Glutamatergic neuron (in vitro differentiated cells): Measurements from ENCODE around the gene TRPV5. TPM values are rescaled to one million over a fixed set of nuclear protein-coding genes. Genes with fewer than 3 reads are reported as not detected.

Experiments
- DNase-seq: peaks from one replicate; pipeline ENCODE4 v3.0.0; 2022
- H3K27ac Mint-ChIP-seq: one replicate; pipeline ENCODE4 v1.8.0; 2020; ENCODE audit warnings: mild to moderate bottlenecking, mixed read lengths, inconsistent platforms; ENCODE audit not compliant: unreplicated experiment
- H3K27me3 Mint-ChIP-seq: one replicate; pipeline ENCODE4 v1.8.0; 2020; ENCODE audit warnings: mild to moderate bottlenecking, moderate library complexity, mixed read lengths, inconsistent platforms; ENCODE audit not compliant: unreplicated experiment
- H3K36me3 Mint-ChIP-seq: one replicate; pipeline ENCODE4 v1.8.0; 2020; ENCODE audit warnings: mild to moderate bottlenecking, mixed read lengths, inconsistent platforms; ENCODE audit not compliant: unreplicated experiment
- H3K4me1 Mint-ChIP-seq: one replicate; pipeline ENCODE4 v1.8.0; 2020; ENCODE audit warnings: mild to moderate bottlenecking, low read depth, mixed read lengths, inconsistent platforms; ENCODE audit not compliant: unreplicated experiment
- H3K4me3 Mint-ChIP-seq: one replicate; pipeline ENCODE4 v1.8.0; 2020; ENCODE audit warnings: mild to moderate bottlenecking, mixed read lengths, inconsistent platforms; ENCODE audit not compliant: unreplicated experiment
- H3K9me3 Mint-ChIP-seq: one replicate; pipeline ENCODE4 v1.8.0; 2020; ENCODE audit warnings: mild to moderate bottlenecking, moderate library complexity, mixed read lengths, inconsistent platforms; ENCODE audit not compliant: unreplicated experiment
- total RNA-seq: library from RNA; stranded (reverse); fragmentation: NEBNext Ultra II Directional; extraction: Animal tissue kit (Norgen Biotek cat#: 25700); gene quantifications from one replicate; pipeline ENCODE4 v1.2.1, GENCODE V29; 2021; ENCODE audit not compliant: unreplicated experiment
- TF ChIP-seq, protein P1 (sequence below): fragments of 200-600 bp; sonication (generic); IDR thresholded peaks from one replicate; pipeline ENCODE4 v1.5.0; 2021; ENCODE audit not compliant: partially characterized antibody, unreplicated experiment

Gene TRPV5
- total RNA-seq, 1 donor from 2014 or later, result 0.15 TPM

DNA sequence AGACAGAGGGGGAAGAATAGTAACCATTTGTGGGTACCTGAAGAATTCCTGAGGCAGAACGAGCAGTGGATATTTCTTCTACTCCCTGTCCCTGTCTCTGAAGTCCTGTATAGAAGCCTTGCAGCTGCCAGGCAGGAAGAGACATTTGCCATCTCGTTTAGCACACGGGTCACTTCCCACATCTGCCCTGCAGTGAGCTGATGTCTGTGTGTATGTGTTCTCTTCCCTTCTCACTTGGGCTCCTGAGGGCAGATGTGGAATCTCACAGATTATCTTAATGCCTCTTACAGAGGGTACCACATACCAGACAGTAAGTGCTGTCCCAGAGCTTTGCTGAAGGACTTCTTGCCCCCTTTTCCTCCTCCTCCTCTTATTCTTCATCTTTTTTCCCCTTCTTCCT lies 33.9 kb downstream of the TRPV5 start:
- no peak for DNase-seq
- no peak overlapping the region for H3K27ac Mint-ChIP-seq
- peaks cover 2% of the 10 kb centered on the region for H3K27me3 Mint-ChIP-seq
- no peak overlapping the region for H3K4me3 Mint-ChIP-seq
- no peaks in the 10 kb centered on the region for H3K9me3 Mint-ChIP-seq
- TF ChIP-seq, protein P1, sequence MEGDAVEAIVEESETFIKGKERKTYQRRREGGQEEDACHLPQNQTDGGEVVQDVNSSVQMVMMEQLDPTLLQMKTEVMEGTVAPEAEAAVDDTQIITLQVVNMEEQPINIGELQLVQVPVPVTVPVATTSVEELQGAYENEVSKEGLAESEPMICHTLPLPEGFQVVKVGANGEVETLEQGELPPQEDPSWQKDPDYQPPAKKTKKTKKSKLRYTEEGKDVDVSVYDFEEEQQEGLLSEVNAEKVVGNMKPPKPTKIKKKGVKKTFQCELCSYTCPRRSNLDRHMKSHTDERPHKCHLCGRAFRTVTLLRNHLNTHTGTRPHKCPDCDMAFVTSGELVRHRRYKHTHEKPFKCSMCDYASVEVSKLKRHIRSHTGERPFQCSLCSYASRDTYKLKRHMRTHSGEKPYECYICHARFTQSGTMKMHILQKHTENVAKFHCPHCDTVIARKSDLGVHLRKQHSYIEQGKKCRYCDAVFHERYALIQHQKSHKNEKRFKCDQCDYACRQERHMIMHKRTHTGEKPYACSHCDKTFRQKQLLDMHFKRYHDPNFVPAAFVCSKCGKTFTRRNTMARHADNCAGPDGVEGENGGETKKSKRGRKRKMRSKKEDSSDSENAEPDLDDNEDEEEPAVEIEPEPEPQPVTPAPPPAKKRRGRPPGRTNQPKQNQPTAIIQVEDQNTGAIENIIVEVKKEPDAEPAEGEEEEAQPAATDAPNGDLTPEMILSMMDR, result no peak
- no peaks in the 10 kb centered on the region for H3K36me3 Mint-ChIP-seq
- H3K4me1 Mint-ChIP-seq, result no peaks in the 10 kb centered on the region

DNA sequence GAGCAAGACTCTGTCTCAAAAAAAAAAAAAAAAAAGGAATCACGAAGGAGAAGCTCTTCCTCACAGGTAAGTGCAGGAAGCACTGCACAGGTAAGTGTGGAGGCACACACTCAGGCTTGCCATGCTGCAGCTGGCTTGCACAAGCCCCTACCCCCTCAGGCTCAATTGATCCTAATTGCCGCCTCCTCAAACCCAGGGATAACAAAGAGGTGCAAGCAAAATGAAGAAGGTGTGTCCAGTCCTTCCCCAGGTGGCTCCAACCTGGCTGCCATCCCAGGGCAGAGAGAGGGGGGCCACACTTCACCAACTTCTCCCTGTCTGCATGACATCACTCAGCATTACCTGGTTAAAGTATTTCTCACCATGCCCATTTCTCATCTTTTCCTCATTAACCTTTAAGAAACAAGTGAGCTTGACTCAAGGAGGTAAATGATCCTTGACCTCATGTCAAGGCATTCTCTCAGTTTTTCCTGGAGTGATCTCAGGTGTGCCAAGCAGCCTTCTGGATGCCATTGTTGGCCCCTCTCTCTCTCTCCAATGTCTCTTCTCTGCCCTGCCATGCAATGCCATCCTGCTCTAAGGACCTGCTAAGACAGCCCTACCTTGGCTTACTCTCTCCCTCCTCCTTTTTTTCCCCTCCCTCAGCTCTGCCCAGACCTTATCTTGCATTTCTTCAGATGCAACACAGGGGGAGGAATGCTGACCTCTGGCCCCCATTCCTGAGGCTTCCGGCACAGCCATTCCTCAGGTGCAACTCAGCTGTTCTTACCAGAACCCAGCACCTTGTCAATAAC lies 35.0 kb downstream of the TRPV5 start:
- Mint-ChIP-seq H3K9me3 (no peaks in the 10 kb centered on the region), H3K27me3 (peaks cover 2% of the 10 kb centered on the region), H3K27ac (no peak overlapping the region), H3K4me1 (no peaks in the 10 kb centered on the region), H3K36me3 (no peaks in the 10 kb centered on the region), H3K4me3 (no peak overlapping the region)
- TF ChIP-seq, protein P1, result no peak
- no peak for DNase-seq

- Mint-ChIP-seq H3K36me3 (no peaks in the 10 kb centered on the region), H3K9me3 (no peaks in the 10 kb centered on the region), H3K4me1 (no peaks in the 10 kb centered on the region), H3K4me3 (no peak overlapping the region), H3K27ac (no peak overlapping the region), H3K27me3 (peaks cover 2% of the 10 kb centered on the region)
- TF ChIP-seq, protein P1, result no peak
- no peak for DNase-seq
Observed at GRCh38 chr7:142897691-142898090, 35.9 kb downstream of the TRPV5 start.

DNA sequence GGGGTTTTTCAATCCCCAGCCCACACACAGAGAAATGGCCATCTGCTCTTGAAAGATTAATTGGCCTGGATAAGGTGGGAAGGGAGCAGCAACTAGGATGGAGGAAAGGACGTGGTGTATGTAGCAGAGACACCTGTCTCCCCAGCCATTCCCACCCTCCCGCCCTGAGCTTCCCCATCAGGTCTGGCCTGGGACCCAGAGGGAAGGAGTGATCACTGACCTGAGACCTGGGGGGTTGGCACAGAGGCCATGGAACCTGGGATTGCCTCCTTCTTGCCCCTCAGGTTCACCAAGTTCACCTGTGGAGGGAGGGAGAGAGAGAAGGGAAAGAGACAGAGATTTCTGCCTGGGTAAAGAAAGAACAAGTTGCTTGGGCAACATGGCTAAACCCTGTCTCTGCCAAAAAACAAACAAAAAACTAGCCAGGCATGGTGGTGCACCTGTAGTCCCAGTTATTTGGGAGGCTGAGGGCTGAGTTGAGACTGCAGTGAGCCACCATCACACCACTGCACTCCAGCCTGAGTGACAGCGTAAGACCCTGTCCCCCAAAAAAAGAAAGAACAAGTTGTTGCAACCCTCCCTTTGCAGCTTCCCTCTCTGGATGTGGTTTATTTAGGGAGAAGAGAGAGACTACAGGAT lies 36.7 kb downstream of the TRPV5 start:
- TF ChIP-seq, protein P1, result no peak
- Mint-ChIP-seq H3K4me3 (no peak overlapping the region), H3K27ac (no peak overlapping the region), H3K9me3 (no peaks in the 10 kb centered on the region), H3K36me3 (no peaks in the 10 kb centered on the region), H3K27me3 (peaks cover 4% of the 10 kb centered on the region), H3K4me1 (no peaks in the 10 kb centered on the region)
- DNase-seq, result no peak

GRCh38 chr7:142896151-142896550 lies 37.4 kb downstream of the TRPV5 start:
- H3K4me1 Mint-ChIP-seq, result no peaks in the 10 kb centered on the region
- no peak overlapping the region for H3K27ac Mint-ChIP-seq
- peaks cover 7% of the 10 kb centered on the region for H3K27me3 Mint-ChIP-seq
- DNase-seq, result no peak
- no peaks in the 10 kb centered on the region for H3K36me3 Mint-ChIP-seq
- TF ChIP-seq, protein P1, result no peak
- no peaks in the 10 kb centered on the region for H3K9me3 Mint-ChIP-seq
- no peak overlapping the region for H3K4me3 Mint-ChIP-seq
